DMS 273 treated with DMSO at 0.1 percent for 48 hours (cell line): ENCODE data around the gene TMEM258.

Experiments used
- DNase-seq: peaks from one replicate; lab custom pipeline; 2025; lab: John Stamatoyannopoulos, UW

The TMEM258 gene

DNA sequence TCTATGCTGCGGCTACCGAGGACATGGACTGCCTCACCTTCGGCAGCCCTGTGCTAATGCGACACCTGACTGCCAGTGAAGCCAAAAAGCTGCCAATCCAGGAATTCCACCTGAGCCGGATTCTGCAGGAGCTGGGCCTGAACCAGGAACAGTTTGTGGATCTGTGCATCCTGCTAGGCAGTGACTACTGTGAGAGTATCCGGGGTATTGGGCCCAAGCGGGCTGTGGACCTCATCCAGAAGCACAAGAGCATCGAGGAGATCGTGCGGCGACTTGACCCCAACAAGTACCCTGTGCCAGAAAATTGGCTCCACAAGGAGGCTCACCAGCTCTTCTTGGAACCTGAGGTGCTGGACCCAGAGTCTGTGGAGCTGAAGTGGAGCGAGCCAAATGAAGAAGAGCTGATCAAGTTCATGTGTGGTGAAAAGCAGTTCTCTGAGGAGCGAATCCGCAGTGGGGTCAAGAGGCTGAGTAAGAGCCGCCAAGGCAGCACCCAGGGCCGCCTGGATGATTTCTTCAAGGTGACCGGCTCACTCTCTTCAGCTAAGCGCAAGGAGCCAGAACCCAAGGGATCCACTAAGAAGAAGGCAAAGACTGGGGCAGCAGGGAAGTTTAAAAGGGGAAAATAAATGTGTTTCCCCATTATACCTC lies 3.6 kb upstream of the TMEM258 start:
- DNase-seq: no peak

DNA sequence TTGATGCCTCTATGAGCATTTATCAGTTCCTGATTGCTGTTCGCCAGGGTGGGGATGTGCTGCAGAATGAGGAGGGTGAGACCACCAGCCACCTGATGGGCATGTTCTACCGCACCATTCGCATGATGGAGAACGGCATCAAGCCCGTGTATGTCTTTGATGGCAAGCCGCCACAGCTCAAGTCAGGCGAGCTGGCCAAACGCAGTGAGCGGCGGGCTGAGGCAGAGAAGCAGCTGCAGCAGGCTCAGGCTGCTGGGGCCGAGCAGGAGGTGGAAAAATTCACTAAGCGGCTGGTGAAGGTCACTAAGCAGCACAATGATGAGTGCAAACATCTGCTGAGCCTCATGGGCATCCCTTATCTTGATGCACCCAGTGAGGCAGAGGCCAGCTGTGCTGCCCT lies 3.1 kb upstream of the TMEM258 start:
- DNase-seq: no peak

DNA sequence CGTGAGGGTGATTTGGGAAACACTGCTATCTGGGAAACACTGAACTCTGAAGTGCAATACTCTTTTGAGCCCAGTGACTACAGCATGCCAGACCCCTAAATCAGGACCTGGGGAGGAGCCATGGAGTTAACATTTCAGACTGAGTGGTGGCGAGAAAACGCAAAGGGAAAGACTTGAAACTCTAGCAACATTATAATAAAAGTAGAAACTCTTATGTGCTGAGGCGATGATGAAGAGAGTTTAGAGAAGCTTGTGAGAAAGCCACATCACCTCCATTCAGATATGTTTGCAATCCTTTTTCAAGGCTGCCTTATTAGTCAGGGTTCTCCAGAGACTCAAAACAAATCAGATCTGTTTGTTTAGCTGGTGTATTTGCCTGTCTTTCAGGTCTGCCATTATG lies 2.2 kb upstream of the TMEM258 start:
- DNase-seq: no peak

DNA sequence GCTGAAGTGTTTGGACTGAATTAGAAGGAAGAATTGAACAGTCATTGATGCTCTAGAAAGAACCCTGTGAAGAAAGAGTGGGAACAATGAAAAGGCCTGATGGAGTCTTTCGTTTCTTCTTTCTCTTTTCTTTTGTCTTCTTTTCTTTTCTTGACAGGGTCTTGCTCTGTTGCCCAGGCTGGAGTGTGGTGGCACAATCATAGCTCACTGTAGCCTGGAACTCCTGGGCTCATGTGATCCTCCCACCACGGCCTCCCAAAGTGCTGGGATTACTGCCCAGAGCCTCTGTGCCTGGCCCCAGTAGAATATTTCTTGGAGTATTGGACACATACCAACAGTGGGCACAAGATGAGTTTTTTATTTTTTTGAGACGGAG lies 1.4 kb upstream of the TMEM258 start:
- DNase-seq: no peak

DNA sequence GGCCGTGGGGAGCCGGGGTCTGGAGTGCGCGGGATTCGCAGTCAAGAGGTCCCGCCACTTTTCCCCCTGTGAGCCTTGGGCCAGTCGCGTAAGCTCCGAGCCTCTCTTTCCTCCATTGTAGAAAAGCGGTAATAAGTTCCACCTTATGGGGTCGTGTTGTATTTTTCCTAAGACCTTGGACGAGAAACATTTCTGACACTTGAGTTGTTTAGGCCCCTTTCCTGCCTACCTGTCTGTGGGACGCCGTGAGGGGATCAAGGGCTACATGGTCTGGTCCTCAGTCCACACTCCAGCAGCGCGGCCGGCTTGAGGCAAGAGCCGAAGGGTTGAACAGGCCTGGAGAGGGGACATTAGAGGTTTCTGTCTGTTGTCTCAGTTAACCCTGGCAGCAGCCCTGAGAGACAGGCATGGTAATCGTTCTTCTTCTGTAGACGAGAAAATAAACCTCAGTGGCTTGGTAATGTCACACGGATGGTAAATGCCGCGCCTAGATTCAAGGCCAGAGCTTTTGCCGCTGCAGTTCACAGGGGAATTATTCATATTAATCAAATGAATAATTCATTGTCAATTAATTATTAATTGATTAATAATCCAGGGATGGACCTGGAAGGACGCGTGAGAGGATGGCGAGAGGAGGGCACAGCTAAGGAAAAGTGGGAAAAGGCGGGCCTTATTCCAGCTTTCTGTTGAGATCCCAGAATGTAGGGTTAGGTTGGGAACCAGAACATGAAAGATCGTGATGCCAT lies 857 bp upstream of the TMEM258 start:
- DNase-seq: no peak

DNA sequence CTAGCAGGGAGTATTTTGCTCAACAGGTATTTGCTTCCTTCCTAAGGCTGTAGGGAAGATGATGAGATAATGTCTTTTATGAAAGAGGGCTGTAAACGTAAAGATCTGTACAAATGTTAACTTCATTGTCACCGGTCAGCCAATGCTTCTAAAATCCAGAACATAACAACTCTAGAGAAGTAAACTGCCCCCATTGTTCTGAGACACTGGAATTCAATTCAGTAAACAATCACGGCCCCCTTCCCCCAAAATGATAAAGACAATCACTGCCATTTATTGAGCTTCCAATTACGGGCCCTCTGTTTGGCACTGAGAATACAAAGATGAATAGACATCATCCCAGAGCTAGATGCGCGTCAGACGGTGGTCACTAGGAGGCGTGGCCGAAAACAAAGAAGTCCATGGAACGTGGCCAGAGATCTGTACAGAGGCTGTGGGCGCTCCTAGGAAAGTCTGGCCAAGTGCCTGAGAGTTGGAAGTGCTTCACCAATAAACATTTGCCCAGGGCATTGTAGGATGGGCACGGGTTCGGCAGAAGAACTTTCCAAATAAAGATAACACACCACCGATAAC lies 576 bp downstream of the TMEM258 start:
- no peak for DNase-seq

DNA sequence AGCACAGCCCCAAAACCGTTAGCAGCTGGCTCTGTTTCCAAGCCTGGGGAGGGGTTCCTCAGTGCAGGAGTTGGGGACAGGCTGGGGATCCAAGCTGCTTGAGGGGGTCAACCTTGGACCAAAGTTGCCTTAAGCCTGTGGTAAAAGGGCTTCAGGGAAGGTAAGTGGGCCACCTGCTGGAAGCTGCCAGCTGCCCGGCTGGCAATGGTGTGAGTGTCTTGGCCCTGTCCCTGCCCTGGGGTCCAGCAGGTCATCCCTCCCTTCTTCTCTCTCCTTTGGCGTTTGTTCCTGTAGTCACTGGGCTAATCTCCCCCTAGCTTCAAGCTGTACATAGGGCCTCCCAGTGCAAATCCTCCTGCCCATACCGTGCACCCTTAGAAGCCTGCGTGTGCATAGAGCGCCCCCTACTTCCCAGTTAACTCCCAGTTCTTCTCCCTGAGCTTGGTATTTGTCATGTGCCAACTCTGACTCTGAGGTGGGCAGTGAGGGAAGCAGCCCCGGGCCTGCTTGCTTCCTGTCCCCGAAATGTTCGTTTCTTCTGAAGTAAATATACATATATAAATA lies 4.4 kb downstream of the TMEM258 start:
- DNase-seq: no peak

DNA sequence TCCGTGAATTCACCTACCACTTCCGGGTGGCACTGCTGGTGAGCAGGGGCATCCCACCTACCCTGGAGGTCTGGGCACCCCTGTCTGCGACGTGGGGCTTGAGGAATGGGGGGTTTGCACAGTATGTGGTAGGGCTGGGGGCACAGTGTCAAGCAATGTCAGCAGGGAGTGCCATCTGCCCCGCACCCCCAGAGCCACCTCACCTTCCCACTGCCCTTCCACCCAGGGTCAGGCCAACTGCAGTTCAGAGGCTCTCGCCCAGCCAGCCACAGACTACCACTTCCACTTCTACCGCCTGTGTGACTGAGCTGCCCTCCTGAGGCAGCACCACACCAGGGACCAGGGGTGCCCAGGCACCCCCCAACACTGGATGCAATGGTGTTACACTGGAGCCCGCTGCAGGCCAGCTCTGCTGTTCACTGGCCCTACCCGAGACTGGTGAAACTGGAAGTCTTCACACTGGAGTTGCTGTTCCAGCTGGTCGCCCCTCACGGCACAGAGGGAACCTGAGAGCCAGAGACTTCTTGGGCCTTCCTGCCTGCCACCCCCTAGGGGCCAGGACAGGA lies 6.5 kb downstream of the TMEM258 start:
- DNase-seq: no peak

DNA sequence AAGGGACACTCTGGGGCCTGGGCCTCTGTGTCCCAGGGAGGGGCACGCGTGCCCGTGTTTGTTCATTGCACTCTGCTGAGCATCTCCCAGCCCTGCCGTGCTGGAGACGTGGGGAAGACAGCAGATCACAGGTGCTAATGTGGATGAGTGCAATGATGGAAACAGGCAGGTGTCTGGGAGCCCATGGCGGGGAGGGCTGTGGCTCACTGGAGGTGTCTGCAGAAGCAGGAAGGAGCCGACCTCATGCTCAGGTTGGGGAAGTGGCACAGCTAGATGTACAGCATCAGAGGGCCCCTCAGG lies 7.9 kb downstream of the TMEM258 start:
- DNase-seq: no peak

DNA sequence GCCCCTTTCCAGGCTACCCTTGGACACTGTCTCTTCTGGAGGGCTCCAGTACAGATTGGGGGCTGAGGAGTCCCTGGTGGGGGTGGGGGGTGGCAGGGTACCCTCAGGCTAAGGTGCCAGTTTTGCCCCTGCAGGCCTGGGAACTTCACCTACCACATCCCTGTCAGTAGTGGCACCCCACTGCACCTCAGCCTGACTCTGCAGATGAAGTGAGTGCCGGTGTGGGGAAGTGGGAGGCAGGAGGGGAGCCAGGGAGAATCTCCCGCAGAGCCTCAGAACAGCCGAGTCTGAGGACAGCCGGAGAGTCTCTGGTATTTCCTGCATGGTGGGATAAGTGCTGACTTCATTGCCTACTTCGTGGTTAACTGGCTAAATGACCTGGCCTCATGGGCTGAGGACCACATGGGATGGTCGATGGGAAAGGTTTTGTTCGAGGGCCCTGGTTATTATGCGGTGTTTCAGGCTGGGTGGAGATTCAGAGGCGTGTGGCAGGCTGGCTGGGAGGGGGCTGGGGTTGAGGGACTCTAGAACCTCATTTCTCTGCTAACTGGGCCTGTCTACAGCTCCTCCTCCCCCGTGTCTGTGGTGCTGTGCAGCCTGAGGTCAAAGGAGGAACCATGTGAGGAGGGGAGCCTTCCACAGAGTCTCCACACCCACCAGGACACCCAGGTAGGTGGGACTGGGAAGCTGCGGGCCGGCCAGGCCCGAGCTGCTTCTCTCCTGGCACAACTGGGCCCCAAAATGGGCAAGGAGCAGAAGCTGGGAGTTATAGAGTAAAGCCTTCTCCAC lies 8.5 kb downstream of the TMEM258 start:
- DNase-seq: no peak

DNA sequence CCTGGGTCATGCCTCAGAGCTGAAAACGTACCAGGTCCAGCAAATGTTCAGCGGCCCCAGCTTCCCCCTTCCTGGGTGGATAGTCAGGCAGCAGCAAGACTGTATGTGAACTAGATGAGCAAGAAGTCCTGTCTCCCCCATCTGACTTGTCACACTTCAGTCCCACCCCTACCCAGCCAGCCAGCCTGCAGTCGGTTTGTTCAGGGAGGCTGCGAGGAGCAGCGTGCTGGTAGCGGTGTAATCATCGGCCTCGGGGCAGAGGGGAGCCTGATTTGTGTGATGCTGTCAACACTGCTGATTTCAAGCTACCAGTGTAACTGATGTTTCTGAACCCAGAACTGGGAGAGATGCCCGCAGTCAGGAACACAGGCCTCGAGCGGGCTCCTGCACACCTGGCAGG lies 9.6 kb downstream of the TMEM258 start:
- DNase-seq: no peak

DNA sequence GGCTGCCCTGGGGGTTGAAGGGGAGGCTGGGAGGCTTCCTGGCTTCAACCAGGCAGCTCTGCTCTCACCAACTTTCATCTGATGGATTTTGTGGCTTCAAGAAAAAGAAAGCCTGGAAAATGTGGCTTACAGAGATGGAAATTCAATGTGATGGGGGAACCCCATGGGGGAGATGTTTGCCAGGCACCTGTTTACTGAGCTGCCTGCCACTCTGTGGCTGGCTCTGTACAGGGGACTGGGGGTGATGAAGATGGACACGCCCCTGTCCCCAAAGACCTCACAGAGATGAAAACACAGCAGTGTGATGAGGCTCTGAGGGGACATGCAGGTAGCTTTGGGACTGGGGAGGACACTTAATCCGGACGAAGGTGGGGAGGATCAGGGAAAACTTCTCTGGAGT lies 10.1 kb downstream of the TMEM258 start:
- DNase-seq: no peak

DNA sequence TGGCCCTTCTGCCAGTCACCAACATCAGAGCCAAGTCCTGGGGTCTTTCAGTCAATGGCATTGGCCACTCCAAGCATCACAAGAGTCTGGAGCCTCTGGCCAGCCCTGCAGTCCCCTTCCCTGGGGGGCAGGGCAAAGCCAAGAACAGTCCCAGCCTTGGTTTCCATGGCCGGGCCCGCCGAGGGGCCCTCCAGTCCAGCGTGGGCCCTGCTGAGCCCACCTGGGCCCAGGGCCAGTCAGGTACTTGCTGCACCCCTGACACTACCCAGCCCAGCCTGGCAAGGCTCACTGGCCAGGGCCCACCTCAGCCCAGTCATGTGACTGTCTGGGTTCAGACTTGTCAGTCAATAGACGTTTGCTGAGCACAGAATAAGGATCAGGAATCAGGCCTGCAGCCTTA lies 10.8 kb downstream of the TMEM258 start:
- DNase-seq: no peak

DNA sequence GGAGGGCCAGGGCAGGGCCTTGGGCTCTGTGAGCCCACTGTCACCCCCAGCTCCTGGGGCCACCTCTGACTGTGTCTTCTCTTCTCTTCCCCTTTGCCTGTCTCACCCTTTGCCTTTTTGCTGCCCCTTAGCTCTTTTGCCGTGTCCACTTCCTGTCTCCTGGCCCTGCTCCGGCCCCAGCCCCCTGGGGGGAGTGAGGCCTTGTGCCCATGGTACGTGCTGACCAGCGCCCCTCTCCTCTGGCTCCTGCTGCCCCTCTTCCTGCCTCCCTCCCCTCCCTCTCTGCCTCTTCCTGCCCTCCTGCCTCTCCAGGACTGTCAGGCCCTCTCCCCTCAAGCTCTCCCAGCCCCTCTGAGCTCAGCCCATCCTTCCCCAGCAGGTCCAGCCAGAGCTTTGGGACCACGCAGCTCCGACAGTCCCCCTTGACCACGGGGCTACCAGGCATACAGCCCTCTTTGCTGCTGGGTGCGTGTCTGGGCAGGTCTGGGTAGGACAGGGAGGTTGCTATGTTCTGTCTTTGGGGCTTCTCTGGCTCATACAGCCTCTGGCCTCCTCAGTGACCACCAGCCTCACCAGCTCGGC lies 11.7 kb downstream of the TMEM258 start:
- no peak for DNase-seq

DNA sequence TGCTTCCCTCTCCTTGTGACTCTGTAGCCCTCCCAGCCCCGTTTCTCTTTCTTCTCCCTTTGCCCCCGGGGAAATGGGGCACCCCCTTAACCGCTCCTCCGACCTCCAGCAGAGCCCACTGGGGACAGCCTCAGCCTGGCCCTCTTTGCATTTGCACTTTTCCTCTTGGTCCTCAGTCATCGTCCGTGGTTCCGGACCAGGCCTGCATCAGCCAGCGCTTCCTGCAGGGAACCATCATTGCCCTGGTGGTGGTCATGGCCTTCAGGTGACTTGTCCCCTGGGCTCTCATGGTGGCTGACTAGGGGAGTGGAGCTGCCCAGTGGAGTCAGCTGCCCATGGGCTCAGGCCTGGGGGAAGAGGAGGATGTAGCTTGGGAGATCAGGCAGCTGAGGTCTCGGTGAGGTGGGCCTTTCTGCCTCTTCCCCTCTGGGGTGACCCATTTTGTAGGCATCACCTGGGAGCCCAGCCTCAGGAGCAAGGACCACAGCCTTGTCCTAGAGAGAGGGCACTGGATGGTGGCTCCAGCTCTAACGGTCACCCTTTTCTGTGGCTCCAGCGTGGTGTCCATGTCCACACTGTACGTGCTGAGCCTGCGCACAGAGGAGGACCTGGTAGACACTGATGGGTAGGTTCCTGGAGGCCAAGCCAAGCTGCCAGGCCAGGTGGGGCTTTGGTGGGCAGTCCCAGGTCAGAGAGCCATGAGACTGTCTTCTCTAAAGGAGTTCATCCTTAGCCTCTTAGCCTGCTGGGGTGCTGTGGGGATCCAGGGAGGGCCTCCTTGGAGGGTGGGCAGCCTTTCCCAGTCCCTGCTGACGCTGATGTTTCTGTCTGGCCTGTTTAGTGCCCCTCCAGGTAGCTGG lies 12.5 kb downstream of the TMEM258 start:
- no peak for DNase-seq

DNA sequence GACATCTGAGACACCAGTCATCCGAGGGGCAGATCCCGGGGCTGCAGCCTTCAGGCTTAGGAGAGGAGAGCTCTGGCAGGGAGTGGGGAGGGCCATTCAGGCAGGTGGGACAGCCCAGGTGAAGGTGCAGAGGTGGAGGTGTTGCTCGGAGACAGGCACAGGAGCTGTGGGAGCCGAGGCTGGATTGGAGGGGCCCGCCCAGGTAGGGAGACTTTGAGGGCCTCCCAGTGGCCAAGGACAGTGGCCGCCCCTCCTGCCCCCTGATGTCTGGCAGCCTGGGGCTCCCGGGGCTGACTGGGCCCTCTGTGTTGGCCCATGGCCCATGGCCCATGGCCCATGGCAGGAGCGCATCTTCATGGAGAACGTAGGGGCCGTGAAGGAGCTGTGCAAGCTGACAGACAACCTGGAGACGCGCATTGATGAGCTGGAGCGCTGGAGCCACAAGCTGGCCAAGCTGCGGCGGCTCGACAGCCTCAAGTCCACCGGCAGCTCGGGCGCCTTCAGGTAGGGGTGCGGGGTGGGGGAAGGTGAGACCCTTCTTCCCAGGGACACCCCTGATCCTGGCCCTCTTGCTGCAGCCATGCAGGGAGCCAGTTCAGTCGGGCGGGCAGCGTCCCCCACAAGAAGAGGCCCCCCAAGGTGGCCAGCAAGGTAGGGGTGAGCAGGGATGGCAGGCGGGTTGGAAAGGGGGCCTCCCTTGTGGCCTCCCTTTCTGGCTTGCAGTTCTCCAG lies 13.3 kb downstream of the TMEM258 start:
- DNase-seq: no peak

DNA sequence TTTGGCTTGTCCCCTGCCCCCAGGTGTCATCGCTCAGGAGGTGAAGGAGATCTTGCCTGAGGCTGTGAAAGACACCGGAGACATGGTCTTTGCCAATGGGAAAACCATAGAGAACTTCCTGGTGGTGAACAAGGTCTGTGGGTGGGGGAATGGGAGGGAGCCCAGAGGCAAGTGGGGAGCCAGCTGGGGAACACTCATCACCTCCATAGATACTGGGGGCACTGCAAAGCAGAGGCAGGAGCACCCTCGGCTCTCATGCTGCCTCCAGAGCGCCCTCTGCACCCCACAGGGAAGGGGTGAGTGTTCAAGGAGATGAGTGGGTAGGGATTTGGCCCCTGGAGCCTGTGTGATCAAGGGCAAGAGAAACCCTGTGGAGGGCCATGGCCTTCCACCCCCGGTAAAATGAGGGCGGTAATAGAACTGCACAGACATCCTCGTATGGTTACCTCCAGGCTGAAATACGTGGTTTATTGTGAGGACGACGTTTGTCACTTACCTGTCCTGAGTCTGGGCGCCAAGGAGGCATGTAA lies 14.0 kb downstream of the TMEM258 start:
- no peak for DNase-seq

DNA sequence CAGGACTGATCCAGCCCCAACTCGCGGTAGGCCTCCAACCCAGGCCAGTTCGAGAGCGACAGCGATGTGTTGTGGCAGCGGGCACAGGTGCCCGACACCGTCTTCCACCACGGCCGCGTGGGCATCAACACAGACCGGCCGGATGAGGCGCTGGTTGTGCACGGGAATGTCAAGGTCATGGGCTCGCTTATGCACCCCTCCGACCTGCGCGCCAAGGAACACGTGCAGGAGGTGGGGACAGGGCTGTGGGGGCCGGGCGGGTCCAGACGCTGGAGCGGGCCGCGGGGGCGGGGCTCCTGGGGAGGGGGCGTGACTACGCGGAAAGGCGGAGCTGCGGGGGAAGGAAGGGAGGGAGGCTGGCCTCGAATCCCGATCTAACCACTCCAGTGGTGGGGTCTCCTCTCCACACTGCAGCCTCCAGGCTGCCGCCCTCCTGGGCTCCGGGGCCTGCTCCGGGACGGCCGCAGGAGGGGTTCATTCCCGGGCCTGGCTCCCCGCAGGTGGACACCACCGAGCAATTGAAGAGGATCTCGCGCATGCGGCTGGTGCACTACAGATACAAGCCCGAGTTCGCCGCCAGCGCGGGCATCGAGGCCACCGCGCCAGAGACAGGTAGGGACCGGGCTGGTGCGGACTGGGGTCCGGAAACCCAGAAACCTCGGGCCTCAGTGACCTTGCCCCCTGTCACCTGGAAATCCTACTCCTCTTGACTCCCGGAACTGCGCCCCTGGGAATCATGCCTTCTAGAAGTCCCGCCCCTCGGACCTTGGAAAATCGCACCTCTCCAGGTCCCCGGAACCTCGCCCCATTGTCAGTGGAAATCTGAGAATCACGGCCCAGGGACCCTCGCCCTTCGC lies 14.9 kb downstream of the TMEM258 start:
- DNase-seq: no peak

DNA sequence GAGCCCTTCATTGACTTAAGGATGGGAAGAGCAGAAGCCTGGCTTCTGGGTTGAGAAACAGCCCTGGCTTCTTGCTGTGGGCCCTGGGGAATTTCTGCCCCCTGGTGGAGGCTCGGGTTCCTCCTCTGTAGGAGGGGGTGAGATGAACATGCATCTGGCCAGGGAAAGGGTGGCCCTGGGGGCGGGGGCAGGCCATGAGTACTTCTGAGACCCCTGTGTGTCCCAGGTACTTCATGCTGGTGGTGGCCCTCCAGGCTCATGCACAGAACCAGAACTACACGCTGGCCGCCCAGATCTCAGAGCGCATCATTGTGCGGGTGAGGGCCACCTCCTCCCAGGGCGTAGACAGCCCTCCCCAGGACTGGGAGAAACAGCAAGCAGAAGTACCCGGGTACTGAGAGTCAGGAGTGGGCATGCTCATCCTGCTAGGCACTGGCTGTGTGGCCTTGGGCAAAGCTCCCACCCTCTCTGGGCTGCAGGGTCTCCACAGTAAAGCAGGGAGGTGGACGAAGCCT lies 15.8 kb downstream of the TMEM258 start:
- no peak for DNase-seq
